ENCODE data around the gene AKT1.
"Not testable (repeated sequence)": the region's sequence is repeated elsewhere in the genome, so short reads cannot be mapped to it uniquely, and the experiment has no call there.

Gene AKT1

DNA sequence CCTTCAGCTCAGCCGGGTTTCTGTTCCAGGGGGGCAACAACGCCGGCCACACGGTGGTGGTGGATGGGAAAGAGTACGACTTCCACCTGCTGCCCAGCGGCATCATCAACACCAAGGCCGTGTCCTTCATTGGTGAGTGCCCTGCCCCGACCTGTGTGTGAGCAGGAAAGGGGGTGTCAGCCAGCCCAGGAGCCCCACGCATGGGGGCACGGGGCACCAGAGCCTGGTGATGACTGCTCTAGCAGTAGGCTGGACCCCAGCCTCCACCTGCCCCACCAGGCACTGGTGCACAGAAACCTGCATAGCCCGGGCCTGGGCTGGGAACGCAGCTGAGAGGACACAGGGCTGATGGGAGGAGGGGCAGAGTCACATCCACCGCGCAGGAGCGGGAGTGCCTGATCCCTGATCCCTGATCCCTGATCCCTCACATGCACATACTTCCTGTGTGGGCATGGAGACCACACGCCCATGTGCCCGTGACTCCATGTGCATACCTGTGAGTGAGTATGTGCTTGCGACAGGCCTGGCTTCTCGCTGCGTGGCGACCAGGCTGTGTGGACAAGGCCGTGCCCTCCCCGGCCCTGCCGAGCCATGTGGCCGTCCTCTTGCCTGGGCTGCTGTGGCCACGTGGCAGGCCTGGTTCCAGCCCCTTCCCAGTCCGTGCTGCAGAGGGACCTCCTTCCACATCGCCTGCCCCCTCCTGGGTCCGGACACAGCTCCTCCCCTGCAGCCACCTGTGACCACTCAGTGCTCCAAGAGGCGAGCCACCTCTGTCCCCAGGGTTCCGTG, 60.4 kb downstream of the AKT1 start:
- no peak for FAIRE-seq

DNA sequence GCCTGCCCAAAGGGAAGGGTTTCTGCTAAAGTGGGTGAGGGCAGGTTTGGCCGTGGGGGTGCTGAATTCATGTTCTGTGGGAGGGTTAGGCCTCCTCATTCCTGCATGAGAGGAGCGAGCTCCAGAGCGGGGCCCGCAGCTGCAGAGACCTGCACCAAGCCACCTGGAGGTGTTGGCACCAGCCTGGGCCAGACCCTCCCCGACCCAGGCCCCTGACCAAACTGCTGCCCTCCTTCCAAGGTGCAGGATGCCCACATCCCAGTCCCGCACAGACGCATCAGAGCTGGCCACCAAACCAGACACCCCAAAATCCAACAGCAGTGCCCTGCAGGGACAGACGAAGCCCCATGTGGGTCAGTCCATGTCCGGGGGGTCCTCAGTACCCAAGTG, 61.0 kb downstream of the AKT1 start:
- FAIRE-seq: no peak

DNA sequence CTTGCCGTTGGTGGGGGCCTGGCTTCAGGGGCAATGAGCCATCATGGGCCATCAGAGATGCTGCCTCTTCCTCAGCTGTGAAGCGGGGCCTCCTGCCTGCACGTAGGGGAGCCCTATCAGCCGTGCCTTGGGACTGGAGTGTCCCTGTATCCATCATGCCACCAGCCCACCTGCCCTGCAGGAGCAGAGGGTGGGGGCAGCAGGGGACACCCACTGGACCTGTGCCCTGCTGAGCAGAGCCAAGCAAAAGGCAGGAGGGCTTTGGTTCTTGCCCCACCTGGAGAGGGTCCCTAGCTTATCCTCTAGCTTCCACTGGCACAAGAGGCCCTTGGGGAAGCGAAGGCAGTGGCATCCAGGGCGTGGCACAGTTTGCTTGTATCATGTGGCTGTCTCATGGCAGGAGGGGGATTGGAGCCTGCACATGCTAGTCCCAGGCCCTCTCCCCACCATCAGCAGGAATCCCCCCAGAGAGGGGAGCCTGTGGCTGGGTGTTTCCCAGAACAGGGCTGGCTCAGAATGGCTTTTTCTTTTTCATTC, 61.4 kb downstream of the AKT1 start:
- no peak for FAIRE-seq

DNA sequence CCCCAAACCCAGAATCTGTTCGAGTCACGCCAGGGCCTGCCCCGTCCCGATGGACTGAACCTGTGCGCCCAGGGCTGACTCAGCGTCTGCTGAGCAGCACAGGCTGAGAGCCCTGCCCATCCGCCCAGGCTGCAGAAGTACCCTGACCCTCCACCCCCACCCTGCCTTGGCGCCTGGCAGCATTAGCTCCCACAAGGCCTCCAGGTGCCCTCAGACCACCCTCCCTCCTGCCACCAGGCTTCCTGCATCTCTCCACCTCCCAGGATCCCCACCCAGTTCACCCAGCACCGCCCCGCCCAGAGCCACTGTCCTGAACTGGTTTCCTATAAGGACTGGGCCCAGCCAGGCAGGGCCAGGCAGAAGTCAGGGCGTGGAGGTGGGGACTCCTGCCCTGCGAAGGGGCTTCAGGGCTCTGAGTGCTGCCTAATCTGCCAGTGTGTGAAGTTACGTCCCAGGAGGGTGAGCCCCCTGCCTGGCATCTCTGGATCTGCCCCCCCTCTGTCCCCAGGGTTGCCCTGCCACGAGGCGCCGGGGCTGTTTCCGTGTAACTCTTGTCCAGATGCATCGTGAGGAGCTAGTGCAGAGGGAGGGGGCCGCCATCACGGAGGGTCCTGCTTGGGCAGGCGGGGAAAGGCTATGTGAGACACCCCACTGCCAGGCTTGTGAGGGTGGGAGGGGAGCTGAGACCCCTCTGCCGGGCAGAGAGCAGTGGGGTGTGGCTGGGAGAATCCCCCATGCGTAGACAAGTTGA, 62.4 kb downstream of the AKT1 start:
- no peak for FAIRE-seq

DNA sequence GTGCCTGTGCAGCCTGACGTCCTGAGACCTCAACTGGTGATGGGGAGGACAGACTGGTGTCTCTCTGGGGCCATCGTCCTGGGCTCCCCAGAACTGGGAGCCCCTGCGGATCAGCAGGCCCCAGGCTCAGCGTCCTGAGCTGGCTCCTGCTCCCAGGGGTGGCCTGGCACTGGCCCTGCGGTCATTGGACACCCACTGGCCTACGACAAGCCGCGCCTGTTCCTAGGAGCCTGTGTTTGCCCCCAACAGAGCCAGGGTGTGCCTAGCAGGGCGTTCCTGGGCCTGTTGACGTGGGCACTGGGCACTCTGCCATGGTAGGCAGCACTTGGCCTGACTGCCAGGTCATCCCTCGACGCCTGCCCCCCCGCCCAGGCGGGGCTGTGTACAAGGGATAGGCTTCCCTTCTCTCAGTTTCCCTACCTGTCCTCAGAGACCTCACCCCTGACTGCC, 63.2 kb downstream of the AKT1 start:
- FAIRE-seq: no peak

DNA sequence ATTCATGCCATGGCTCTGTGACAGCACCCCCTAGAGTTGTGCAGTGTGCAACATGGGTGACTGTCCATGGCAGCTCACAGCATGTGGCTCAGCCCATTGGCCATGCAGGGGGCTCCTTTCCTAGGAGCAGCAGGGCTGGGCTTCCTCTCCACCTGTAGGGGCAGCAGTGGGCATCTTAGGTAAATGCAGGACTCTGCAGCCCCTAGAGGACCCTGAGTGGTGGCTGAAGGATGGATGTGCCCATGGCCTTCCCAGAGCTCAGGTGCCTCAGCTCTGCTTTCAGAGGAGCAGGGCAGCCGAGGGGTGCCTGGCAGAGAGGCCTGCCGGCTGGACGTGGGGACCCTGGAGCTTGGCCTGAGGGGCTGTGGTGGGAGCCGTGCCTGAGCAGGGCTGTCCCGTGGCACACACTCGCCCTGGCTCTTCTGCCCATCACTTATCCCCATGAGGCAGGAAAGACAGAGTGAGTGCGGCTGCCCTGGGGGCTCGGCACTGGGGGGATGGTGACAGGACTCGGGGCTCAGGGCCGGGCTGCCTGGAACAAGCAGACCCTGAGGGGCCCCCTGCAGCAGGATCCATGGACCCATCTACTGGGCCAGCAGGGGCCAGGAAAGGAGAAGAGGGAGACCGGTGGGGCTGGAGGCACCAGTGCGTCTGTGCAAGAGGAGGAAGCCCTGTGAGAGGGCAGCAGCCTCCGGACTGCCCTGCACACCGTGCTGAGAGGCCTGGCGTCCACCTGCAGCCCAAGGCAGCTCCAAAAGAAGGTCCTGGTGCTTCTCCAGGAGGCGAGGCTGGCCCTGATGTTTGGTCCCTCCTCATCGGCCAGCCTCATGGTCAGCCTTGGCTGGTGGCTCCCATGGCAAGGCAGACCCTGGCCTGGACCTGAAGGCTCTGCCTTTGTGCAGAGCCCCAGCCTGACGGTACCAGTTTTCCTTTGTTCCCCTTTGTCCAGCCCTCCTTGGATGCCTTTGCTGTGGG, 63.9 kb downstream of the AKT1 start:
- no peak for FAIRE-seq

DNA sequence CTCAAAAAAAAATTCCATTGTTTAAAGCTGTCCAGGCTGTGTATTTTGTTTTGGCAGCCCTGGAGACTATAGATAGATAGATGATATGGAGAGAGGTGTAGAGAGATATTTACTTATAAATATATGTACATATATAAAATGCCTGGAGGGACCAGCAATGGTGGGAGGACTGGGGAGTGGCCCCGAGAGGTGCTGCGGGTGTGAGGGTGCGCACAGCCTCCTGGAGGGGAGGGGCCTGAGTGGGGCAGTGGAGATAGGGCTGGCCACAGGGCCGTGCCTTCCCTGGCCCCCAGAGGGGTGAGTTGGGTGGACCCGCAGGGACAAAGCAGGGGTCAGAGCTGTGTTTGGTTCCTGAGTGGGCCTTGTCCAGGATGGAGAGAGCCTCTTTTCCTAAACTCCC, 65.1 kb downstream of the AKT1 start:
- no peak for FAIRE-seq

DNA sequence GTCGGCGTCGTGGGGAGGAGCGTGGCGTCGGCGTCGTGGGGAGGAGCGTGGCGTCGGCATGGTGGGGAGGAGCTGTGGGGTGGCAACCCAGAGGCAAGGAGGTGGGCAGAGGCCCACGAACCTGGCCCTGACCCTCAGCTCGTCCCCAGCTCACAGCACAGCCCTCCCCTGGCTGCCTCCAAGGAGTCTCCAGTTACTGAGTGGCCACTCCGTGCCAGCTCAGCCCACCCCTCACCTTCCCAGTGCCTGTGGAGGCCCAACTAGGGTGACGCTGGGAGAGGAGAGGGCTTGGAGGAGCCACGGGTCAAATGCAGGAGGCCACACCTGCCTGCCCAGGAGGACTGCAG, 65.7 kb downstream of the AKT1 start:
- FAIRE-seq: no peak

DNA sequence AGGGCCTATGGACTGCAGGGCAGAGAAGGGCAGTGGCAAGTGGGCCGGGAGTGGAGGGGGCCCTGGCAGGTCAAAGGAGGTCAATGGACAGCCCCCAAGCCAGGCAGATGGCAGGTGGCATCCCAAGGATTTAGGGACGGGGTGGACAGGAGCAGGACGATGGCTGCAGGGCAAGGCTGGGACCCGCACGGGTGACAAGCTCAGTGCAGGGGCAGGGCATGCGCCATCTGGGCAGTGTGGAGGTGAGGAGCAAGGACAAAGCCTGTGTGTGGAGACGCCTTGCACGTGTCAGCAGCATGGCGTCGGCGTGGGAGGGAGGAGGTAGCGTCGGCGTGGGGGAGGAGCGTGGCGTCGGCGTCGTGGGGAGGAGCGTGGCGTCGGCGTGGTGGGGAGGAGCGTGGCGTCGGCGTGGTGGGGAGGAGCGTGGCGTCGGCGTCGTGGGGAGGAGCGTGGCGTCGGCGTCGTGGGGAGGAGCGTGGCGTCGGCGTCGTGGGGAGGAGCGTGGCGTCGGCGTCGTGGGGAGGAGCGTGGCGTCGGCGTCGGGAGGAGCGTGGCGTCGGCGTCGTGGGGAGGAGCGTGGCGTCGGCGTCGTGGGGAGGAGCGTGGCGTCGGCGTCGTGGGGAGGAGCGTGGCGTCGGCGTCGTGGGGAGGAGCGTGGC, 66.2 kb downstream of the AKT1 start:
- FAIRE-seq: not testable (repeated sequence)

DNA sequence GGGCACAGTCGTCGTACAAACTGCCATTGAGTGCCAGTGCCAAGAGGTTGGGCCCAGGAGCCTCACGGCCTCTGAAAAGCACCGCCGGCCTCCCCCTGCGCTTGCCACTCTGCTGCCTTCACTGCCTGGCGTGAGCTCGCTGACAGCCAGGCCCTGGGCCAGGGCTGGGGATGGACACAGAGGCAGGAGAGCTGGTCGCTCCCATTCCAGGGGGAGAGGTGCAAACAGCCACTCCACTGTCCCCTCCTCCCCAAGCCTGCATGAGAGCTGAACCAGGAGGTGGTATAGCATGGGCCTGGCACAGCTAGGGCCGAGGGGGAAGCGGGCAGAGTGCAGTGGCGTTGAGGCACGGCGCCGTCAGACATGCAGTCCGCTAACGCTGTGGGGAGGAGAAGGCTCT, 66.9 kb downstream of the AKT1 start:
- no peak for FAIRE-seq

DNA sequence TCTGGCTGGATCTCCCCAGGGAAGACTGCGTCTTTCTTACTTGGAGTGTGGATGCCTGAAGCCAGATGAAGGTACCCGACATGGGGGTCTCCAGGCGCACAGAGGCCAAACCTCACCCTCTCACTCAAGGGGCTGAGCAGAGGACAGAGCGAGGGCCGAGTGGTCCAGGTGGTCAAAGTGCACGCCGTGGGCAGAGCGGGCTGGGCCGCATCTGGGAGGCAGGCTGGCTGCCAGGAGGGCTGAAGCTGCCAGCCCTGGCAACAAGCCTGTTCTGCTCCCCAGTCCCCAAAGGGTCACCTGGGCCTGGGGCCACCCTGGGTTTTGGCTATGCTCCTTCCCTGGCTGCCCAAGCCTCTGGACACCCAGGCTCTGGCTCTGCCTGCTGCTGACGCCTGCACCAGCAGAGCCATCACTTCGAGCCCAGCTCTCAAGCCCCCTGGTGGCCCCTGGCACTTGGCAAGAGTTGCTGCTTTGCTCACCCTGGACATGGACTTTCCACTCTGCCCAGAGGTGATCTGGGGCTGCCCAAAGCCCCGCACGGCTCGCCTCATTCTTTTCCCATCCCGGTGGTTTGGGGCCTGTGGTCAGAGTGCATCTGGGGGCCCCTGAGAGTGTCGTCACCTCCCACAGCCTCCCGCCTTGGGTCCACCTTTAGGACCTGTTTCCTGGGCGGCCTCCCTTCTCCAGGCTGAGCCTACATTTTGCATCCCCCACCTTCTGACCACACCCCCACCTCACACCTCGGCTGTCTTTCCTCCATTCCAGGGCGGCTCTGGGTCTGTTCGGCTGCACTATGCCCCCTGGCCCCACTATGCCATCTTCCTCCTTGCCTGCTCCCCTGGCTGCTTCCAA, 68.7 kb downstream of the AKT1 start:
- no peak for FAIRE-seq

DNA sequence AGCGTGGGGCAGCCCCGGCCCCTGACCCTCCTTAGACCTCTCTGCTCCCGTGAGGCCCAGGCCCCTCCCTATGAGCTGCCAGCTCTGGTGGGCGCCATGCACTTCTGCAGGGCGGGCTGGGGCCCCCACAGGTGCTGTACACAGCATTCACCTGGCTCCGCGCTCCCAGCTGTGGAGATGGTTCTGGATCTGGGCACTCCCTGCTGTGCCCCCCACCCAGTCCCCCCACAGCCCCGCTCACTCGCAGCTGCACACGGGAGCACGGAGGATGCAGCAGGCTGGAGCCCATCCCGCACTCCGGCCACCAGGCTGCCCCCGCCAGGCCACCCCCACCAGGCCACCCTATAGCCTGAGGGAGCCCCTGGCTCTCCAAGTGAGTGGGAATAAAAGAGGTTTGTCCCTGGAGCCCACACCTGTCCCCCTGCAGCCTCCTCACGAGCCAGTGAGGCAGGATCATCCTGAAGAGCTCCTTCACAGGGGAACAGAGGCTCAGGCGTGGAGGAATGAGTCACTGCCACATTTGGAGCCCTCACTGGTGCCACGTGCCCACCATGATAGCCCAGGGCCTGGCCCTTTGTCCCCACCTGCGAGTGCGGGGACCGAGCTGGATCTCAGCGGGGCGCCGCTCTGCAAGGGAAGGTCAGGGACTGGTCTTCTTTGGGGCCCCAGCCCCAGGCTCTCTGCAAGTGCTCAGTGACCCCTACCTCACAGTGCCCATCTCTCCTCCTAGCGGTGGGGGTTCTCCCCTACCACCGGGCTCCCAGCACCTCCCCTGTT, 69.6 kb downstream of the AKT1 start:
- FAIRE-seq: no peak

DNA sequence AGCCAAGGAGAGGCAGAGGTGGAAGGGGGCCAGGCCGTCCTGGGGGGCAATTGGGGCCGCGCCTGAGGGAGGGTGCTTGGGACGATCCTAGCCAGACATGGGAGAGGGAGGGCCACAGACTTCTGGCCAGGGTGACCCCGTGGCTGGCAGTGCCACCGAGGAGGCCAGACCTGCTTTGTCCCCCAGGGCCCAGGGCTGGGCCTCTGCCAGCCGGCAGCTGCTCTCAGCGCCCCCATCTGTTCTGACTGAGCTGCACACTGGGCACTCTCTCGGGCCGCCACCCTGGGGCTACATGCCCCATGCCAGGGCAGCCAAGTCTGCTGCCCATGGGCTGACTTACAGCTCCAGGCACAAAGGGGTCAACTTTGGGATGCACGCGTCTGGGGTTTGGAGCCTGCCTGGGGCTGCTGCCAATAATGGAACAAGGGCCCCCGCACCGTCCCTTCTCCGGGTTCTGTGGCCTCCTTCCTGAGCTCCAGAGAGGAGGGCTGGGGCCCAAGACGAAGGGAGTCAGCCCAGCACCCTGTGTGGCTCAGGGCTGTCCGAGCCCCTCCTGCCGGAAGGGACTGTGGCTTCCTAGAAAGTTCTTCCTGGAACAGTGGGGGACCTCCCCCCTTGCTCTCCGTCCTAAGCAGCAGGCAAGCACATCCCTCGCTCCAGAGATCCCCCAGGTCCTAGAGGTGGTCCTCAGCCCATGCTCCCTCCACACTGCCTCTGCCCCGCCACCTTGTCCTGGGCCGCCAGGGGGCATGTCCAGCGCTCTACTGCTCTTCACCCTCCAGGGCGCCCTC, 70.4 kb downstream of the AKT1 start:
- no peak for FAIRE-seq

DNA sequence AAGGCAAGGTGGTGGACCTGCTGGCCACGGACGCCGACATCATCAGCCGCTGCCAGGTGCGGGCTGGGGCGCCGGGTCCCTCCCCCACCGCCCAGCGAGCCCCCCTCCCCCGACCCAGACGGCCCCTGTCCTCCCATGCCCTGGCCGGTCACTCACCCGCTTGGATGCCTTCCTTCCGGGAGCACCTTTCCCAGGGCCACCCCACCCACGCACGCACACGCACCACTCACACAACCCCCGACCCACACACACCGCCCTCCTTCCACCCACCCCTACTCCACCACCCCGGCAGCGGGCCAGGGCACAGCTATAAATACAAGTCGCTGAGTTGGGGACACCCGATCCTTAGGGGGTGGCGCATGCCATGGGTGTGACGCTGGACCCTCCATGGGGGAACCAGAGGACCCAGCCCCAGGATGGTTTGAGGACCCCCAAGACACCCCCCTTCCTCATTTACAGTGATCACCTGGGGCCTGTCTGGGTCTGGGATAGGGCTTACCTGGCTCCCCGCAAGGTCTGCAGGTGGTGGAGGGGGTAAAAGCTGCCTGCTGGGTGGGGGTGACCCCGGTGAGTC, 71.1 kb downstream of the AKT1 start:
- no peak for FAIRE-seq

DNA sequence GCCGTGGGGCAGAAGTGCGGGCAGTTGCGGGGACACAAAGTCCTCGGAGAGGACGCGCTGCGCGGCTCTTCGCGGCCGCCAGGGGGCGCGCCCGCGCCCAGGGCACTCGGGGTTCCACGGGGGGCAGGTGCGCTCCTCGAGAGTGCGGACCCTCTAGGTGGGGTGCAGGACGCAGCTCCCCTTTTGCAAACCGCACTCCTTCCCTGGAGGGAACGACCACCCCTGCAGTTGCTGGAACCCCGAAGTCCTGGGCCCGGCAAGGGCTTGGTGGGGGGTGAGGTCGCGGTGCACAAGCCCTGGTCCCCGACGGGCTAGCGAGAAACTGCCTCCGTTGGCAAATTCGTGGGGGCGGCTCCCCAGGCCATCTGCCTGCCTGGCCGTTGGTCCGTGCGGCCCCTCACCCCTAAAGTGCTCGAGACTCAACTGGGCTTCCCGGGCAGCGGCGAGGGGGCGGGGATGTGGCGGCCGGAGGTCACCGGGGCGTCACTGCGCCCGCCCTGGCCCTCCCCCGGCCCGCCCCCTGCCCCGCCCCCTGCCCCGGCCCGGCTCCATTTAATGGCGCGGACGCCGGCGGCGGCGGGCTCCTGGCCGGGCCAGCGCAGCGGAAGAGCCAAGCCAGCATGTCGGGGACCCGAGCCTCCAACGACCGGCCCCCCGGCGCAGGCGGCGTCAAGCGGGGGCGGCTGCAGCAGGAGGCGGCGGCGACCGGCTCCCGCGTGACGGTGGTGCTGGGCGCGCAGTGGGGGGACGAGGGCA, 71.7 kb downstream of the AKT1 start, which contains the start of gene ADSS1:
TSS of gene ADSS1 (plus strand) at position 579 of the 756 bp plus-strand sequence. CDS start at position 621, 42 bp downstream.
- no peak for FAIRE-seq

DNA sequence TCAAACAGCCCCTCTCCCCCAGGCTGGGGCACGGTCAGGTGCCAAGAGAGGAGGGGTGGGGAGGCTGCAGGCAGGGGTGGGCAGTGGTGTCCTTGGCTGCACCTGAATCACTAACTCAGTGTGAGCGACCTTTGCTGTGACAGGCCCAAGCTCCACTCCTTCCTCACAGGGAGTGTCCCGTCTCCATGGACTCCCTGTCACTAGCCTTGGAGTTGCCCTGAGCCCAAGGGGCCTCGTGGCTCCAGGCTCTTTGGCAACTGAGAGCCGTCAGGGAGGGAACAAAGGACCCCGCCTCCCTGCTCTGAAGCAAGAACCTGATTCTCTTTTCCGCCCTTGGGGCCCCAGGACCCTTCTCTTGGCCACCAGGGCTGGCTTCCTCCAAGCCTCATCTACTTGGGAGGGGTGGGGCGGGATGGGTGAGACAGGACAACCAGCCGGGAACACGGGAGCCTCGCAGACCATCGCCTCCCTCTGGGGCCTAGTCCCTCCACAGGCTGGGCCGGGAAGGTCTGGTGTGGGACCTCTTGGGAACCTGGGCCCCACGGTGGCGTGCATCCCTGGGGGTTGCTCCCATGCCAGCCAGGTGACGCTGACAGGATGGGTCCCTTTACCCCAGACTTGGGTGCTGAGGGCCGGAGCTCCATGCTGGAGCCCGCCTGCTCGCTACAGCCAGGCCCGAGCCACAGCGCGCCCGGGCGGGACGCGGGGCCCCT, 72.5 kb downstream of the AKT1 start:
- no peak for FAIRE-seq

DNA sequence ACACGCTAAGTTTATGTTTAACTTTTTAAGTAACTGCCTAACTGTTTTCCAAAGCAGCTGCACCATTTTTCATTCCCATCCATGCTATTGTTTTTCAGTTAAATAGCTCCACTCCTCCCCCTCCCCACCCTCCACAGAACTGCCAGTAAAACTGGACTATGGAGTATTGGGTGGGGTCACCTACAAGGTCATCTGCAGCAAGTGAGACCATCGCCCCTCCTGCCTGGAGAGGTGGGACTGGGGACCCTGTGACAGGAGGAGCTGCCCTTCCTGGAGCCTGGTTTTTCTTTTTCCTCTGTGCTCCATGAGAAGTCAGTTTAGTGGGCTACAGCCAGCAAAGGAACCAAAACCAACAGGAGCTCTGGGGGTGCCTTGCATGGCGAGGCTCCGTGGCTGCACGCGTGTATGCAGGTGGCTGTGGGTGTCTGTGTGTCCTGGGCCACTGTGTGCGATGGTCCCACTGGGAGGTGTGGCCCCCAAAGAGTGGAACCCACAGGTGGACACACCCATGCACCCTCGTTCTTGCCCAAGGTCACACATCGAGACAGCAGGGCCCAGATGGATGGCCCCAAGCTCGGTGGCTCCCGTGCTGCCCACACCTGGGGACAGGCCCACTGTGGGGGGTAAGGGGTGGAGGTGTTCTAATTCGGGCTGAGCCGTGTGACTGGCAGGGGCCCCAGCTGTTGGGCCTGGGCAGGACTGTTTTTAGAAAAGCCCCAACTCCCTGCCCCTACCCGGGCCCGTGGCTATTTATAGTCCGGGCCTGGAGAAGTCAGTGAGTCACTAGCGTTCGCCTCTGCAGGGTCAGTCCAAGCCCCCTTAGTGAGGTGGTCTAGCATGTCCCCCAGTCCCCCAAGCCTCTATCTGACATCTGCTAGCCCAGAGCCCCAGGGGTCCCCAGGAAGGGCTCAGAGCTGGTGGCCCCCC, 73.8 kb downstream of the AKT1 start:
- no peak for FAIRE-seq
